Sigmoid colon (tissue), 4 donors: ENCODE results near the gene NAA40.

Experiments
- POLR2A ChIP-seq, 2 donors: fragments of 450-650 bp; IDR thresholded peaks; one replicate each; pipeline ENCODE4 v1.6.1; 2016; ENCODE audit warnings: antibody characterized with exemption in 2 of 2, mild to moderate bottlenecking in 2 of 2, moderate library complexity in 2 of 2
- POLR2AphosphoS5 ChIP-seq, 4 donors: sonication (generic); formaldehyde crosslinking; IDR thresholded peaks; one replicate each; pipeline ENCODE4 v1.6.1; 2017; ENCODE audit warnings: antibody characterized with exemption in 4 of 4
- TF ChIP-seq, protein P1 (sequence below), 4 experiments: fragments of 450-650 bp in 3 of 4; fragments of 200-600 bp in 1 of 4; IDR thresholded peaks; one replicate each; pipeline ENCODE4 v1.5.1; 2016 to 2019; ENCODE audit warnings: antibody characterized with exemption in 4 of 4, mild to moderate bottlenecking in 3 of 4, moderate library complexity in 2 of 4

DNA sequence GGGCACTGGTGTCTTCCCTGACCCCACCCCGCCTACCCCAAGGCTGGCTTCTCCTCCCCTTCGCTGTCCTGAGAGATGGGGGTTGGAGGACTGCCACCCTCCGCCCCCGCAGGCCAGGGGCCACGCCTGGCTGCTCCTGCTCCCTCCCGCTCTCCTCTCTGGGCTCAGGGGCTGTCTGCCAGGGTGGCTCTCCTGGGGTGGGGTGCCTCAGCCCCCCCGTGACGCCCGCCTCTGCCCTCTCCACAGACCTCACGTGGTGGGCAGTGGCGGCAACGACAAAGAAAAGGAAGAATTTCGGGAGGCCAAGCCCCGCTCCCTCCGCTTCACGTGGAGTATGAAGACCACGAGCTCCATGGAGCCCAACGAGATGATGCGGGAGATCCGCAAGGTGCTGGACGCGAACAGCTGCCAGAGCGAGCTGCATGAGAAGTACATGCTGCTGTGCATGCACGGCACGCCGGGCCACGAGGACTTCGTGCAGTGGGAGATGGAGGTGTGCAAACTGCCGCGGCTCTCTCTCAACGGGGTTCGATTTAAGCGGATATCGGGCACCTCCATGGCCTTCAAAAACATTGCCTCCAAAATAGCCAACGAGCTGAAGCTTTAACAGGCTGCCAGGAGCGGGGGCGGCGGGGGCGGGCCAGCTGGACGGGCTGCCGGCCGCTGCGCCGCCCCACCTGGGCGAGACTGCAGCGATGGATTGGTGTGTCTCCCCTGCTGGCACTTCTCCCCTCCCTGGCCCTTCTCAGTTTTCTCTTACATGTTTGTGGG is 30.0 kb upstream of the NAA40 start:
- no peak for TF ChIP-seq POLR2AphosphoS5 (IDR thresholded peaks at IDR 0.05)
- TF ChIP-seq, protein P1, sequence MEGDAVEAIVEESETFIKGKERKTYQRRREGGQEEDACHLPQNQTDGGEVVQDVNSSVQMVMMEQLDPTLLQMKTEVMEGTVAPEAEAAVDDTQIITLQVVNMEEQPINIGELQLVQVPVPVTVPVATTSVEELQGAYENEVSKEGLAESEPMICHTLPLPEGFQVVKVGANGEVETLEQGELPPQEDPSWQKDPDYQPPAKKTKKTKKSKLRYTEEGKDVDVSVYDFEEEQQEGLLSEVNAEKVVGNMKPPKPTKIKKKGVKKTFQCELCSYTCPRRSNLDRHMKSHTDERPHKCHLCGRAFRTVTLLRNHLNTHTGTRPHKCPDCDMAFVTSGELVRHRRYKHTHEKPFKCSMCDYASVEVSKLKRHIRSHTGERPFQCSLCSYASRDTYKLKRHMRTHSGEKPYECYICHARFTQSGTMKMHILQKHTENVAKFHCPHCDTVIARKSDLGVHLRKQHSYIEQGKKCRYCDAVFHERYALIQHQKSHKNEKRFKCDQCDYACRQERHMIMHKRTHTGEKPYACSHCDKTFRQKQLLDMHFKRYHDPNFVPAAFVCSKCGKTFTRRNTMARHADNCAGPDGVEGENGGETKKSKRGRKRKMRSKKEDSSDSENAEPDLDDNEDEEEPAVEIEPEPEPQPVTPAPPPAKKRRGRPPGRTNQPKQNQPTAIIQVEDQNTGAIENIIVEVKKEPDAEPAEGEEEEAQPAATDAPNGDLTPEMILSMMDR (IDR thresholded peaks at IDR 0.05), result no peak
- TF ChIP-seq POLR2A (IDR thresholded peaks at IDR 0.05), result no peak
